Neural progenitor cell (in vitro differentiated cells): ENCODE data around the gene PCSK6. TPM values are rescaled to one million over a fixed set of nuclear protein-coding genes. Genes with fewer than 3 reads are reported as not detected.
A peak's percentile ranks its signal among the peaks of the same experiment; 100 is the strongest.

Experiments used
- DNase-seq: peaks from one replicate; pipeline ENCODE4 v3.0.0-alpha.2; 2016; ENCODE audit warnings: low spot score
- H2AFZ ChIP-seq: fragments of 200-600 bp; sonication (generic); replicated peaks from 2 replicates; pipeline ENCODE4 v1.6.1; 2016; ENCODE audit warnings: antibody characterized with exemption
- H3F3A ChIP-seq: fragments of 200-600 bp; sonication (generic); 2 replicates; pipeline ENCODE4 v1.6.1; 2016; ENCODE audit warnings: antibody characterized with exemption, low read depth
- H3K27ac ChIP-seq: fragments of 200-600 bp; sonication (generic); 2 replicates; pipeline ENCODE4 v1.5.1; 2016; ENCODE audit warnings: mild to moderate bottlenecking
- H3K27me3 ChIP-seq: fragments of 200-600 bp; sonication (generic); 2 replicates; pipeline ENCODE4 v1.6.1; 2016; ENCODE audit warnings: mild to moderate bottlenecking, moderate library complexity
- H3K36me3 ChIP-seq: fragments of 200-600 bp; sonication (generic); 2 replicates; pipeline ENCODE4 v1.5.1; 2016
- H3K4me1 ChIP-seq: fragments of 200-600 bp; sonication (generic); 2 replicates; pipeline ENCODE4 v1.6.1; 2016; ENCODE audit warnings: mixed run types
- H3K4me2 ChIP-seq: fragments of 200-600 bp; sonication (generic); 2 replicates; pipeline ENCODE4 v1.6.1; 2016
- H3K4me3 ChIP-seq: fragments of 200-600 bp; sonication (generic); 2 replicates; pipeline ENCODE4 v1.5.1; 2016
- H3K79me2 ChIP-seq: fragments of 200-600 bp; sonication (generic); 2 replicates; pipeline ENCODE4 v1.6.1; 2016; ENCODE audit warnings: low read depth
- H3K9ac ChIP-seq: fragments of 200-600 bp; sonication (generic); 2 replicates; pipeline ENCODE4 v1.6.1; 2016
- H3K9me3 ChIP-seq: fragments of 200-600 bp; sonication (generic); 2 replicates; pipeline ENCODE4 v1.5.1; 2016; ENCODE audit warnings: low read depth
- H4K20me1 ChIP-seq: fragments of 200-600 bp; sonication (generic); 2 replicates; pipeline ENCODE4 v1.6.1; 2016; ENCODE audit warnings: low read depth
- H3K27ac Mint-ChIP-seq: 3 replicates; pipeline ENCODE4 v1.8.0; 2021; ENCODE audit warnings: mixed read lengths
- H3K27me3 Mint-ChIP-seq: 2 replicates; pipeline ENCODE4 v1.8.0; 2022; ENCODE audit warnings: low read depth, mild to moderate bottlenecking, inconsistent platforms, moderate library complexity, mixed read lengths; ENCODE audit not compliant: insufficient read depth
- H3K36me3 Mint-ChIP-seq: 3 replicates; pipeline ENCODE4 v1.8.0; 2021; ENCODE audit warnings: mixed read lengths
- H3K4me1 Mint-ChIP-seq: 3 replicates; pipeline ENCODE4 v1.8.0; 2021; ENCODE audit warnings: mixed read lengths
- H3K4me3 Mint-ChIP-seq: 3 replicates; pipeline ENCODE4 v1.8.0; 2021; ENCODE audit warnings: mild to moderate bottlenecking, moderate library complexity, mixed read lengths
- H3K9me3 Mint-ChIP-seq: 3 replicates; pipeline ENCODE4 v1.8.0; 2020; ENCODE audit warnings: mixed read lengths
- EZH2 ChIP-seq: fragments of 200-600 bp; sonication (generic); IDR thresholded peaks from 2 replicates; pipeline ENCODE4 v1.6.1; 2017; ENCODE audit warnings: antibody characterized with exemption, mild to moderate bottlenecking, moderate library complexity
- EZH2phosphoT487 ChIP-seq: fragments of 200-600 bp; sonication (generic); IDR thresholded peaks from 2 replicates; pipeline ENCODE4 v1.6.1; 2017; ENCODE audit warnings: antibody characterized with exemption
- total RNA-seq: library from RNA; depleted of rRNA; stranded (reverse); fragments of >200 nt; gene quantifications from 2 replicates; pipeline ENCODE4 v1.2.3, GENCODE V29; 2015; ENCODE audit warnings: low replicate concordance
- TF ChIP-seq, protein P1 (sequence below): fragments of 200-600 bp; sonication (generic); IDR thresholded peaks from 2 replicates; pipeline ENCODE4 v1.5.1; 2017; ENCODE audit warnings: antibody characterized with exemption, mild to moderate bottlenecking

The PCSK6 gene
- total RNA-seq, 1 donor from 2014 or later: 1.9 TPM

DNA sequence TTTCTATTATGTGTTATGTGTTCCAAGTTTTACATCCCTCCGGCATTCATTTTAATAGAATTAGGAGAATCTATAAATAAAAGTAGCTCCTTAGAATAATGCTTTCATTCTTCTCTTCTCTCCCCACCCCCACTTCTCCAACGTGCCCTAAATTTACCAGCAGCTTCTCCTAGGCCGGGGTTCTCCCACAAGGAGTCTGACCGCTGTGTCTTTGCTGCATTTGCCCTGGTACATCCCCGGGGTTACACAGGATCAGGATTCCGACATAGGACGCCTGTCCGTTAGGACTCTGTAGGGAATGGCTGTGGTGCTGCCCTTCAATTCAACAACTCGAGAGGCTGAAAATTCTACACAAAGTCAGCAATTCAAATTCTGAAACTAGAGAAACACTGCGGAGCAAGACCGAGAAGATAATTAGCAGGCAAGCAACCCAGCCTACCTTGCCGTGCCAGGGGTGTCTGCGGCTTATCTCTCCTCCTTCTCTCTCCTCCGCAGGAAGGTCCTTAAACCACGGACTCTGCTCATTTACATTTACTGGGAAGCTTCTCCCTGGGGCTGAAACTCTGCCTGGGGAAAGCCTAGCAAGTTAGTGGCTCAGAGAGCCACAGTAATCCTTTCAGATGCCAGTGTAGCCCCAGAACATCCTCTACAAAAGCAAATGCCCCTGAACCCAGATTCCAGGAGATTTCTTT is 18.8 kb downstream of the PCSK6 start:
- Histone ChIP-seq H3K4me1 (peaks cover 17% of the 10 kb centered on the region), H3K36me3 (no peaks in the 10 kb centered on the region), H3K79me2 (no peaks in the 10 kb centered on the region), H4K20me1 (no peaks in the 10 kb centered on the region), H3K9me3 (no peaks in the 10 kb centered on the region), H3F3A (peaks cover 4% of the 10 kb centered on the region), H3K4me2 (peak overlapping the region; percentile 18), H3K27ac (no peak overlapping the region), H3K9ac (no peak overlapping the region), H3K27me3 (no peaks in the 10 kb centered on the region), H3K4me3 (no peak overlapping the region), H2AFZ (peak overlapping the region; percentile 41)
- H3K4me1 Mint-ChIP-seq: peaks cover 3% of the 10 kb centered on the region
- no peak for TF ChIP-seq EZH2phosphoT487
- TF ChIP-seq, protein P1, sequence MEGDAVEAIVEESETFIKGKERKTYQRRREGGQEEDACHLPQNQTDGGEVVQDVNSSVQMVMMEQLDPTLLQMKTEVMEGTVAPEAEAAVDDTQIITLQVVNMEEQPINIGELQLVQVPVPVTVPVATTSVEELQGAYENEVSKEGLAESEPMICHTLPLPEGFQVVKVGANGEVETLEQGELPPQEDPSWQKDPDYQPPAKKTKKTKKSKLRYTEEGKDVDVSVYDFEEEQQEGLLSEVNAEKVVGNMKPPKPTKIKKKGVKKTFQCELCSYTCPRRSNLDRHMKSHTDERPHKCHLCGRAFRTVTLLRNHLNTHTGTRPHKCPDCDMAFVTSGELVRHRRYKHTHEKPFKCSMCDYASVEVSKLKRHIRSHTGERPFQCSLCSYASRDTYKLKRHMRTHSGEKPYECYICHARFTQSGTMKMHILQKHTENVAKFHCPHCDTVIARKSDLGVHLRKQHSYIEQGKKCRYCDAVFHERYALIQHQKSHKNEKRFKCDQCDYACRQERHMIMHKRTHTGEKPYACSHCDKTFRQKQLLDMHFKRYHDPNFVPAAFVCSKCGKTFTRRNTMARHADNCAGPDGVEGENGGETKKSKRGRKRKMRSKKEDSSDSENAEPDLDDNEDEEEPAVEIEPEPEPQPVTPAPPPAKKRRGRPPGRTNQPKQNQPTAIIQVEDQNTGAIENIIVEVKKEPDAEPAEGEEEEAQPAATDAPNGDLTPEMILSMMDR: no peak
- no peak for TF ChIP-seq EZH2
- peaks cover 7% of the 10 kb centered on the region for H3K27me3 Mint-ChIP-seq
- no peak overlapping the region for H3K27ac Mint-ChIP-seq
- DNase-seq: no peak
- H3K36me3 Mint-ChIP-seq: no peaks in the 10 kb centered on the region
- no peak overlapping the region for H3K4me3 Mint-ChIP-seq
- H3K9me3 Mint-ChIP-seq: peaks cover 4% of the 10 kb centered on the region

DNA sequence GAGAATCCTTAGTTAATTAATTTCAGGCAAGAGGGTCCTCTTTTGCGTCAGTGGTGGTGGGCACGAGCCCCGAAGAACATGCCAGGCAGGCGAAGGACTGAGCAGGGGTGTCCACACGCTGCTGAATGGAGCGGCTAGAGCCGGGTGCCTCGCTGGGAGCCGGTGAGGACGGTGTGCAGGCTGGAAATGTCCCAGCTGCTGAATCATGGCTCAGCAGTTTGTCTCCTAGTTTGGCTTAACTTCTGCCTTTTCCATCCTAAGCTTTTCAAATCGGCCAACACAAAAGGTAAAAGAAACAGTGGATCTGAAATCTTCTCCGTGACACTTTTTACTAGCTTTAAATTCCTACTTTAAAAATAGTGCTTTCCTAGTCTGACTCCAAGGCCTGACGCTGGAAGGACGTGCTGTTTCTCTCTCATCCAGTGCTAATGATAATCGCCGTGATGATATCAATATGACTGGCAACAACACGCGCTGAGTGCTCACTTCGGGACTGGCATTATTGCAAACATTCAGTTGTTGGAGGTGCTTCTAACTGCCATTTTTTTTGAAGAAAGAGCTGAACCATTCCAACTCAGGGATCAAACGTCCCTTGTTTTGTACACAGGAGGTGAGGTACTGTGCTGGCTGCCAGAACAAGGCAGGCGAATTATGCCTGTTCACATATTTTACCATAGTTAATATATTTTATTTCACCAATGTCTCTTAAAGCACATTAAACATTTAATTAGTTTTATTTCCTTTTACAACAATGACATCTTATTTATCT is 19.8 kb downstream of the PCSK6 start:
- Histone ChIP-seq H3K27ac (no peak overlapping the region), H4K20me1 (no peaks in the 10 kb centered on the region), H2AFZ (peak overlapping the region; percentile 24), H3F3A (peaks cover 4% of the 10 kb centered on the region), H3K4me1 (peaks cover 17% of the 10 kb centered on the region), H3K9ac (no peak overlapping the region), H3K9me3 (no peaks in the 10 kb centered on the region), H3K36me3 (no peaks in the 10 kb centered on the region), H3K79me2 (no peaks in the 10 kb centered on the region), H3K4me2 (no peak overlapping the region), H3K4me3 (no peak overlapping the region), H3K27me3 (no peaks in the 10 kb centered on the region)
- TF ChIP-seq EZH2phosphoT487: no peak
- TF ChIP-seq EZH2: no peak
- TF ChIP-seq, protein P1: no peak
- Mint-ChIP-seq H3K4me1 (peaks cover 5% of the 10 kb centered on the region), H3K36me3 (peaks cover 3% of the 10 kb centered on the region), H3K27me3 (peaks cover 5% of the 10 kb centered on the region), H3K4me3 (no peak overlapping the region), H3K9me3 (peaks cover 8% of the 10 kb centered on the region), H3K27ac (no peak overlapping the region)
- DNase-seq: no peak

- Histone ChIP-seq H3K36me3 (no peaks in the 10 kb centered on the region), H2AFZ (no peak overlapping the region), H3K27ac (no peak overlapping the region), H4K20me1 (no peaks in the 10 kb centered on the region), H3F3A (peaks cover 4% of the 10 kb centered on the region), H3K9me3 (no peaks in the 10 kb centered on the region), H3K4me1 (peaks cover 16% of the 10 kb centered on the region), H3K79me2 (no peaks in the 10 kb centered on the region), H3K4me3 (no peak overlapping the region), H3K27me3 (no peaks in the 10 kb centered on the region), H3K4me2 (no peak overlapping the region), H3K9ac (no peak overlapping the region)
- Mint-ChIP-seq H3K36me3 (peaks cover 7% of the 10 kb centered on the region), H3K9me3 (peaks cover 8% of the 10 kb centered on the region), H3K27me3 (peaks cover 6% of the 10 kb centered on the region), H3K27ac (no peak overlapping the region), H3K4me1 (peaks cover 5% of the 10 kb centered on the region), H3K4me3 (no peak overlapping the region)
- TF ChIP-seq, protein P1: no peak
- TF ChIP-seq EZH2 (no peak), EZH2phosphoT487 (no peak)
- DNase-seq: no peak
These were observed 23.3 kb downstream of the PCSK6 start for GRCh38 chr15:101466188-101466587.
